CD1c-positive myeloid dendritic cell (primary cell): ENCODE results near the gene SLC25A13.
A peak's percentile ranks its signal among the peaks of the same experiment; 100 is the strongest.

Experiments
- DNase-seq: peaks from one replicate; pipeline ENCODE4 v3.0.0-alpha.2; 2016; ENCODE audit errors: extremely low spot score

Gene SLC25A13

DNA sequence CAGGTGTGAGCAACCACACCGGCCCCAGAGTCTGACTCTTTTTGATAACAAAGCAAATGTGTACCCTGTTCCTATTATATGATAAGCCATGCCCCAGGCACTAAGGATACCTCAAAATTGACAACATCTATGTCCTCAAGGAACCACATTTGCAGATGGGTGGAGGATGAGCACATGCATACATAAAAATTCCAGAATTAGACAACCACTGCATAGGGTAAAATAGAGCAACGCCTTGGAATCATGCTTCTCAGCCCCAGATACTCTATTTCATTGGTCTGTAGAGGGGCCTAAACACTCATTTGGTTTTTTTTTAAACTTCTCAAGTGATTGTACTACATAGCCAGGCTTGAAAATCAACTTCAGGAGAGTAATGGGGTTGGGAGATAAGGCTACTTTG lies 78.7 kb downstream of the SLC25A13 start:
- no peak for DNase-seq

DNA sequence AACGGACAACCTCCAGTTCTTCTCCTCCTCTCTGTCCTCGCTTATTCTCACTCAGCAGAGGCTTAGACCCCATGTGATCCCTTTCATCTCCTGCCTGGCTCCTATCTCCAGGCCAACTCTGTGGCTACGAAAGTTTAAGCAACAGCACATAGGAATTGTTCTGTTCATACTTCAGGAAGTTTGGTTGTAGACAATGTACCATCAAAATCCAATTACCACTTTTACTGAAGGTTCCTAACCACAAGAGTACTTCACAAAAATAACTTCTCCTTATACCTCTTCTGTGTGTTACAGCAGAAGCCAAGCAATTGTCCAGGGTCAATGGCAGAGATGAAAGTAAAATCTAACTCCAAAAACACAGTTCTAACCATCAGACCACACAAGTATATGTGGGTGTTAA lies 80.0 kb downstream of the SLC25A13 start:
- no peak for DNase-seq

DNA sequence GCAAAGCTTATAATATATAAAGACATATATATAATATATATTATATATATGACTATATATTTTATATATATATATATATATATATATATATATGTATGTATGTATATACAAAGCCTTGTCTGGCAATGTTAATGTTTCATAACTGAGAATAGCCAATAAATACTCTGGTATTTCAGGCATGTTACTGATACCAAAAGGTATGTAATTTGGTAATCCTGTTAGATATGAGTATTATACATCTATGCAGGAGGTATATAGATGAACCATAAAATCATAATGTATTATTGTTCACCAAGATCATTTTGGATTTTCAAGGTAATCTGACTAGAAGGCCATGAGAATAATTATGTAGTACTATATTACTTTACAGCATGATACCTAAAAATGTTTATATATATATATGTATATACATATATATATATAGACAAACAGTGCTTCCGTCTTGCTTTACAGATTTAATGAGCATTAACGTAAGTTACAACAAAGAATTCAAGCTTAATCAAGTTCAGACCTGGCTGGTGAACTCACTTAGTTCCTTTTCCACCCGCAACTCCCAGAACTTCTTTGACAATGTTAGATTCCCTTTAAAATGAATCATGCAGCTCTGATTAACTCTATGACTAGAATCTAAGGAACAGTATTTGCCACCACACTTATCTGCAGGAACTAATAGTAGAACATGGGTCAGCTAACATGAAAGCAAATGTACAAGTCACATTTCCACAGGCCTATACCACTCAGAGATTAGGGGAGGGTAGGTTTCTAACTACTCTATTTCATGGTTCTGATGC lies 82.7 kb downstream of the SLC25A13 start:
- DNase-seq, result no peak

DNA sequence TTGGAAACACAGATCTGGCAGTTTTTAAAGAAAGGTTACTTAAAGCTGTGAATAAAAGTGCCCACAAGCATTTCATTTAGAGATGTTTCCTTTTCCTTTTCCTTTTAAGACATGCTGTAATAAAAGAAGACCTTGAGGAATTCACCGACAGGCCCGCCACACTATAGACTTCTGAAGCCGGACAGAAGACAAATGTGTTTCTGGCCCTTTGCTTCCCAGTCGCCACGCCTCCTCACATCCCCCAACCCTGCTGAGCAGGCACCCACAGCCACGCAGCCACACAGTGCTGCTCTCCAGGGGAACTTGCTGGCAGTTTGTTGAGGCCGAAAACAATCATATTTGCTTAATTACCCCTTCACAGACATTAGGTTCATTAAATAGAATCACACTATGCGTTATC lies 83.4 kb downstream of the SLC25A13 start:
- no peak for DNase-seq

DNA sequence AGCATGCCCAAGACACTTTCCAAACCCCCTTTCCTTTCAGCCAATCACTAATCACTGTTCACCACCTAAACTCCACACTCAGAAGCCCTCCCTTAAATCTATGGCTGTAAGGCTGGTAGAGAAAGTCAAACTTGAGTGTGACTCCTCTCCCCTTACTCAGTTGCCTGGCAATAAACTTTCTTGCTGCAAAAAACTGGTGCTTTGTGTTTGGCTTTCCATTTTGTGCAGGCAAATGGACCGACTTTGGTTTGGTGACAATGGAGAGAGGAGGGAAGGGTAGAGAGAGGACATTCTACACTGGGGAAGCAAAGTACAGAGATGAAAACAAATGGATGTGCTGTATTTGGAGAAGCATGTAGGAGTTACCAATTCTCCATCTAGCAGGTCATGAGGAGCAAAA lies 84.9 kb downstream of the SLC25A13 start:
- DNase-seq, result no peak

DNA sequence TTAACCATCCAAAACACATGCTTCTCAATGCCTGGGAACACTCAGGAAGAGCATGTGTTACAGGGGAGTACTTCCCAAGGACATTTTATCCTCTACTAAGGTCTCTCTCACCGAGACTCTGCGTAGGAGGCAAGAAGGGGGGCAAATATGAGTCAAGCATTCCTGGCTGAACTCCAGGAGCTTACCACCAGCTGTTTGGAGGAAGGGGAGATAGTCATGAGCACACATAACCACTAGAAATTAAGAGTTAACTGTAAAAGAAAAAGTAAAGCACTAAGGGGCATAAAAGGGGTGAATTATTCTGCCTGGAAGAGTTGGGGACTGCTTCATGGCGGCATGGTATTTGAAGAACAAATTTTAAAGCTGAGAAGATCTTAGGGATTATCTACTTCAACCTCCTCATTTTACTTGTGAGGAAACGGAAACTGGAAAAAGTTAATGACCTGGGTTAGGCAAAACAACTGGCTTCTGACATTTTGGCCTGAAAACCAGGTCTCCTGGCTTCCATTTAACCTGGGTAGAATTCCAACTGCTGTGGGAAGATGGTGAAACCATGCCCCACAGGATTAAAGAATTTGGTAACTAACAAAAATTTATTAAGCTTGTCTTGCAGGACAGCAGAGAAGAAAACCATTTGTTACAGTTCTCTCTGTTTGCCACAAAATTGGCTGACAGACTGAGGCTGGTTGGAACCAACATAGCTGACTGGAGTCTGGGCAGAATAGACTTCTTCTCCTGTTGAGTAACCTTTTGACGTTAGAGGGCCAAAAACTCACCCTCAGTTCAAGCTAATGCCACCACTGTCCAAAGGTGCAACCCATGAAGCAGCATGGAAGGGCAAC lies 85.5 kb downstream of the SLC25A13 start:
- no peak for DNase-seq

DNA sequence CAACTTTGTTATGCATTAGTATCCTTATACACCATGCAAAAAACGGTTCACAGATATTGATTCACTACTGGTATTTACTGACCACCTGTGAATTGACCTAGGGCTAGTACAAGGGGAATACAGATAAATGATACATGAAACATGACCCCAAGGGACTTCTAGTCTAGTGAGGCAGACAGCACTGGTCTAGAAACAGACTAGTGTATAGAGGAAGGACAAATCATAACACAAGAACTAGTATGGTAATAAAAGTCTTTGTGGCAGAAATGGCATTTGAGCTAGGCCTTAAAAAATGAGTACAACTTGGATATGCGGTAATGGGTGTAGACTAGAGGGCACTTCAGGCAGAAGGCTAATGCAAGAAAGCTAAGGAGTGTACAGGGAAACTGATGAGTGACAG lies 86.6 kb downstream of the SLC25A13 start:
- DNase-seq, result no peak

DNA sequence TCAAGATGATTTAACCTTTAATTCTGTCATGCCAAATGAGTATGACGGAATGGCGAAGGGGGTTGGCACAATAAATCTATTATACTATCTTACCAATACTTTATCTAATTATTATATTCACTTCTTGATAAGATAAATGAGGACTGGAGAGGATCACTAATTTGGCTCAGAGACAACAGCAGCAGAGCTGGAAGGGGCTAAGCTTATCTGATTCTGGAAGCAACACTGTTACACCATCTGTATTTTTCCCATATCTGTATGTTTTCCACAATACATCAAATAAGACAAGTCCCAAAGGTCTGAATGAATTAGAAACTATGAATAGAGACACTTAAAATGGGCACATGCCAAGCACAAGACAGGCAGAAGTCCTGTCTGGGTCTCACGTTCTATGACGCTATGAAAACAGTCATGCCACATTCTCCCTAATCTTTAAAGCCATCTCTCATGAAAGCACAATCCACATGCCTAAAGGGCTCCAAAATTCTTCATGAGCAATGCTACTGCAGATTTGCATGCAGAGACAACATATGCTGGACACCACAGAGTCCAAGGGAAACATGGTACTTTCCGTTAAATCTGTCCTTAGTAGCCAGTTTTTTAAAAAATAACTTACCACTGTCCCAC lies 88.3 kb downstream of the SLC25A13 start:
- no peak for DNase-seq

DNA sequence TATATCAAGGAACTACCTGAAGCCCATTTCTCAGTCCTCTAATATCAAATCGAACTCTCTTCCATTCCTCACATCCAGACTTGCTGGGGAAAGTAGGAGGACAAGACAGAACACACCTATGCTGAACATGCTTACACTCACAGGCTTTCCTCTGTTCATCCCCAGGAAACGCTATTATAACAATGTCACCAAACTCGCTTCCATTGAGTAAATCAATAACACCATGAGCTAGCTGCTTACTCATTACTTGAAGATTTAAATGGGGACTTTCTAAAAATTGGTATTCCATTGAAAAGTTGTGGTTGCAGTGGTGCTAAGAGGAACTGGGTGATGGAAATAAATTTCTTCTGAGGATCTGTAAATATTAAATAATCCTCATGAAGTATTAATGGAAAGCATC lies 88.8 kb downstream of the SLC25A13 start:
- no peak for DNase-seq

DNA sequence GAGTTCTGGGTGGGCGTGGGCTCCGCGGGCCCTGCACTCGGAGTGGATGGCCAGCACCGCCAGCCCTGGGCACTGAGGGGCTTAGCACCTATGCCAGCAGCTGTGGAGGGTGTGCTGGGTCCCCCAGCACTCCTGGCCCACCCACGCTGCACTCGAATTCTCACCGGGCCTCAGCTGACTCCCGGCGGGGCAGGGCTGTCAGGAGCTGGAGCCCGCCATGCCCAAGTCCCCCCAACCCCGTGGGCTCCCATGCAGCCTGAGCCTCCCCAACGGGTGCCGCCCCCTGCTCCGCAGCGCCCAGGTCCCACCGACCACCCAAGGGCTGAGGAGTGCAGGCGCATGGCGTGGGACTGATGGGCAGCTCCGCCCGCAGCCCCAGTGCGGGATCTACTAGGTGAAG lies 93.1 kb downstream of the SLC25A13 start:
- no peak for DNase-seq

DNA sequence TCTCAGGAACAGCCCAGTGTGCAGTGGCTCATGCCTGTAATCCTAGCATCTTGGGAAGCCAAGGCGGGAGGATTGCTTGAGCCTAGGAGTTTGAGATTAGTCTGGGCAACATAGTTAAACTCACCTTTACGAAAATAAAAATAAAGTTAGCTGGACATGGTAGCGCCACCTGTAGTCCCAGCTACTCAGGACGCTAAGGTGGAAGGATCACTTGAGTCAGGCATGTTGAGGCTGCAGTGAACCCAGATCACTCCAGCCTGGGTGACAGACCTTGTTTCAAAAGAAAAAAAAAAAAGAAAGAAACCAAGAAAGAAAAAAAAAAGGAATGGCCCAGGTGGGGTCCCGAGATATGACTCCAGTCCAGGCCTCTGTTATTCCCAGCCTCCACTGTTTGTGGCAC lies 96.6 kb downstream of the SLC25A13 start:
- DNase-seq, result no peak

DNA sequence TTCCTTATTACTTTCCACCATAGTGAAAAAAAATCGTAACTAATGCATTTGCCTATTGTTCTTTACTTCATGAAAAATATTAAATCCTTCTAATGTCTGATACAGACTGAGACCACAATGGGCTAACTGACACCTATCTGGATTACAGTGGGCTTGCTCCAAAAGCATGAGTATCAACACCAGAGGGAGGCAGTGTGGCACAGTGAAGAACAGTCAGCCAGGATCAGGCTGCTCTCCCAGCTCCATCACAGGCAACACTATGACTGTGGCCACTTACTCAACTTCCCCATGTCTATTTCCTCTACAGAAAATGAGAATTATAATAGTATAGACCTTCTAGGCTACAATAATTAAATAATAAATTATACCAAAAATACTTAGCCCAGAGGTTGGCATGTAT lies 97.2 kb downstream of the SLC25A13 start:
- peak; percentile 5 for DNase-seq

DNA sequence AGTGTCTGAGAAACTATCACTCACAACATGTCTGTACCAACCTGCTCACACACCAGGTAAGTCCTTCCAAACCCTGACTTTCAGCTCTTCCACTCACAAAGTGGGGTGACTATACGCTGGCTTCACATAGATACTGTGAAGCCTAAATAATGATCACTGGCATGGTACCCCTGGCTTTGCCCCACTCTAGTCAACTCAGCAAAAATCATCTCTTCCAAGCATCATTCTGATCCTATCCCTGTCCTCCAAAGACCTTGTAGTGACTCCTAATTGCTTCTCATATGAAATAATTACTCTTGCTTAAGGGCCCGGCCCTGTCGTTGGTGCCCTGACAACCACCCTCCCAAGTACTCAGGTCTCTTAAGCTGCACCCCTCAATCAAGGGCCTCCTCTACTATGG lies 97.8 kb downstream of the SLC25A13 start:
- DNase-seq, result no peak

DNA sequence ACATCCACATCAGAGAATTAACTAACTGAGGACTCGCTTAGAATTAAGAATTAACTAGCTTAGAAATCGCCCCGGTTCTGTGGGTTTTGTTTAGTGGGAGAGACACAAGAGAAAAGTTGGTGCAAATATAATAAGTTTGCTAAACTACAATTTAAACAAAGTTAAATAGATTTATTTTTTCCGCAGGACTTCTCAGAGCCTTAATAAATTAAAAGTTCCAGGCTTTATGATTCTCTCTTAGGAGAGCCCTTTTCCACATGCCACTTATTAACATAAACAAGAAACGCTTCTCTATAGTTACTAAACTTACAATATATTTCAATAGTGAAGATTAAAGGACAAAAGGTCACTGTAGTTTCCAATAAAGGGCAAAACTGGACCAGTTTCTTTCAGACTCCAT lies 100.0 kb downstream of the SLC25A13 start:
- DNase-seq, result no peak

DNA sequence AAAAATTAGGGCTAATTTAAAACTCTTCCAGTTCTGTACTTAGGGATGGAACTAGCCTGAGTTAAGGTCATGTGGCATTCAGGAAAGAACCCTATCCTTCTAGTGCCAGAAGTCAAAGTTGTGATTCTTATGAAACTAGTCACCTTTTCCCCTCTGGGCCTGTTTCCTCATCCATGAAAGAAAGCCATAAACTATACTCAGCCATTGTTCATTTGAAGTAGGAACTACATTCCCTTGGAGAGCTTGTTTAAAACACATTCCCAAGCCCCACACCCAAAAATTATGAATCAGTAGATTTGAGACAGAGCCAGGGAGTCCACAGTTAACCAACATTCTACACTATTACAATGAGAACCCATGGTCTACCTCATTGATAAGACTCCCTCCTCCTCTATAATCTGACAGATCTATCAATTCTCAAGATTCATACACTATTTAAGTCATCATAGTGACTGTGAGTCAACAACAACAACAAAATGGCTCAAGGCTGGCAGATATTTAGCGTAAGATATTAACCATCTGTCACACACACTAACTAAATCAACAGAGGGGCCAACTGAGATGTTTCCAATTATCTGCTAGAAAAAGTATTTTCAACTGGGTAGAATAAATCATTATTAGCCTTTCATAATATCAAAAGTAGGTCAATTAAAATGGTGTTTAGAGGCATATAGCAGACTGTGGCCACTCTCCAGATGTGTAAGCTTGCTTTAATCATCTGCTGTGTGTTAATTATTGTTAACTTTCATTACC lies 102.3 kb downstream of the SLC25A13 start:
- DNase-seq, result no peak

DNA sequence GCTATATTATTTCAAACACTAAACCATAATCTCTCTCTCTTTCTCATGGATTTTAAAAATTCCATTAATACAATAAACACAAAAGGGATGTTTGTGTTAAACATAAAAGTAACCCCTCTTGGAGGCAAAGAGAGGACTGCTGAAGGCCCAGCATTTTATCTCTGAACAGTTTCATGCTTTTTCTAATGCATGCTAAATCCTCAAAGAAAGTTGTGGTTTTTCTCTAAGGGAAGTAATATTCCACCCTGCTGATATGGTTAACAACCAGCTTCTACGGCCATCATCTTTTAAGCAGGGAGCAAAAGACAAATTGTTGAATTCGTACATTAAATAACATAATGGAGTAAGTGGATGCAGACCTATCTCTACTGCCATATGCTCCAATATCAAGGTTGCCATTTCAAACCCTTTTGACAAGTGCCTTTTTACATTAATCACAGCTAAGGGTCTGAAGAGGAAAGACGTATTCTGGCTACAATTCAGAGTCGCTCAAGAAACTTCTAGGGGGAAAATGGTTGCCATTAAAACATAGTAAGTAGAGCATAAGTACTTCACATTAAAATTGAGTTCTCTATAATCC lies 103.1 kb downstream of the SLC25A13 start:
- DNase-seq, result no peak

DNA sequence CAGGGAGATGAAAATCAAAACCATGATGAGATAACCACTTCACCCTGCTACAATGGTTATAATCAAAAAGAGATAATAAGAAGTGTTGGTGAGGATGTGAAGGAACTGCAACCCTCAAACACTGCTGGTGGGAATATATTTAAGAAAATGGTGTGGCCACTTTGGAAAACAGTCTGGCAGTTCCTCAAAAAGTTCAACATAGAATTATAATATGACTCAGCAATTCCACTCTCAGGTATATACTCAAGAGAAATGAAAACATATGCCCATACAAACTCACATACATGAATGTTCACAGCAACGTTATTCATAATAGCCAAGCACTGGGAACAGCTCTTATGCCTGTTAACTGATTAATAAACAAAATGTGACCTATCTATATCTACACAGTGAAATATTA lies 104.8 kb downstream of the SLC25A13 start:
- no peak for DNase-seq

DNA sequence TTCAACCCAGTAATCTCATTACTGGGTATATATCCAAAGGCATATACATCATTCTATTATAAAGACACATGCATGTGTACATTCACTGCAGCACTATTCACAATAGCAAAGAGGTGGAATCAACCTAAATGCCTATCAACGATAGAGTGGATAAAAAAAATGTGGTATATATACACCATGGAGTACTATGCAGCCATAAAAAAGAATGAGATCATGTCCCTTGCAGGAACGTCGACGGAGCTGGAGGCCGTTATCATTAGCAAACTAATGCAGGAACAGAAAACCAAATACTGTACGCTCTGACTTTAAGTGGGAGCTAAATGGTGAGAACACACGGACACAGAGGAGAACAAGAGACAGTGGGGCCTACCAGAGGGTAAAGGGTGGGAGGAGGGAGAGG lies 105.5 kb downstream of the SLC25A13 start:
- DNase-seq, result no peak

DNA sequence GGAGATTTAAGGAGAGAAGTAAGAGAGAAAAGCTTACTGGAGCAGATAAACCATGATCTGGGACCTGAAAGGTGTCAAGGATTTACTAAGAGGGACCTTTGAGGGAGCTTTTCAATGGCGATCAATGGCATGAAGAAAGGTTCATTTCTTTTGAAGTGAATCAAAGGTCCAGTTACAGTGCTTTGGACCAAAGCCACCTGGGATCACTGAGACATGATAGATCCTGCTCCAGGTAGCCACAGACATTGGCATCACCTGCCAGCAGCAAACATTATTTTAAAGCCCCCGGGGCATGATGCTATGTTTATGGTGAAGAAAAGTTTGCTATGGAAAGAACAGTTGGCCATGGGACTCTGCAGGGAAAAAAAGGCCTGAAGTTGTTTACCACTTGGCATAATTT lies 109.4 kb downstream of the SLC25A13 start:
- no peak for DNase-seq

DNA sequence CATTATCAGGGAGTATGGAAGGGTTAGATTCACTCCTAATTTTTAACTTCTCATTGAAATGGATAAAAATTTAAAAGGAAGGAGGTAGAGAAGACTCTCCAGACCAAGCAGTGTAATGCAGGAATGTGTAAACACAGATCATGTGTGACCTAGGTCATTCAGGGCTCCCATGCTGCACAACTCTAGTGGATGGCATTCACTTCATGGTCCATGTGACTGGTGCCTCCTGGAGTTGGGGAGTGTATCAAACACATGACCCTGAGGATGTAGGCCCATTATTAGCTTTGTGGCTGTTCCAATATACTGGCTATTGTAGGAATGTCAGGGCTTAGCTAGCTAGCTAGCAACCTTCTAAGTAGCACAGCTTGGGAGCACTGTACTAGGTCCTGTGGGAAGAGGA lies 109.9 kb downstream of the SLC25A13 start:
- DNase-seq, result no peak

DNA sequence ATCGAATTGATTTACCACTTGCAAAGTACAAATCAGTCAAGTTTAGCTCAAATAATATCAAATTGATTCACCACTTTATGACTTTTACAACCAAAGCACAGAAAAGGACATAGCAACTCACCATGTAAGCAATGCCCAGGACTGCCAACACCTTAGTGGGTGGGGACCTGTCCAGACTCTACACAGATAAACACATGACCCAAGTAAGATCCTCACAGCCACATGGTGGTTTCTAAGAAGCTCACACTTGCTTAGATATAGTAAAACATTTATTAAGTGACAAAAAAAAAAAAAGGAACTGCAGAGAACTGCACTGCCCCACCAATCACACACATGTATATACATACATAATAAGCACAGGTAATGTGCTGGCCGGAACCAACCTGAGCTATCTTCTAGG lies 116.2 kb downstream of the SLC25A13 start:
- no peak for DNase-seq

DNA sequence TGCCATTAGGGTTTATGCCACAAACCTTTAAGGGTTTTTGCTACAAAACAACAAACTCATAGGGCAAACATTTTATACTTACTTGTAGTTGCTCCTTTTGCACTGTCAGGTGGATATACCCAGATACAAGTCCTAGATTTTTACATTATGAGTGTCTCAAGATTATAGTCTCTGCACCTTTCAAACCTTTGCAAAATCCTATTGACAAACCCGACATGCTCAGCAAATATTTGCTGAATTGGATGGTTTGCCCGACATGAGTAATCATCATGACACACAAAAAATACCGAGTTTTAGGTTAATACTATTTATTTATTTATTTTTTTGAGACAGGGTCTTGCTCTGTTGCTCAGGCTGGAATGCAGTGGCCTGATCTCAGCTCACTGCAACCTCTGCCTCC lies 117.3 kb downstream of the SLC25A13 start:
- DNase-seq, result no peak
